LNCaP clone FGC (cell line): ENCODE measurements around the gene ZNF101.
A peak's percentile ranks its signal among the peaks of the same experiment; 100 is the strongest.

ENCODE experiments used
- DNase-seq: peaks from one replicate; pipeline ENCODE4 v3.0.0-alpha.2; 2011; ENCODE audit warnings: low read depth
- H3K4me3 ChIP-seq: 2 replicates; pipeline ENCODE4 v1.5.1; 2011; ENCODE audit warnings: mild to moderate bottlenecking, low read depth, low read length, control low read depth
- TF ChIP-seq, protein P1 (sequence below): IDR thresholded peaks from 2 replicates; pipeline ENCODE4 v1.5.1; 2012; ENCODE audit warnings: mild to moderate bottlenecking; ENCODE audit not compliant: control insufficient read depth, insufficient read depth; ENCODE audit errors: extremely low read depth

ZNF101 gene

GRCh38 chr19:19642506-19643157 lies 26.0 kb upstream of the ZNF101 start:
- H3K4me3 ChIP-seq: peak overlapping the region; percentile 92
- DNase-seq: no peak
- TF ChIP-seq, protein P1, sequence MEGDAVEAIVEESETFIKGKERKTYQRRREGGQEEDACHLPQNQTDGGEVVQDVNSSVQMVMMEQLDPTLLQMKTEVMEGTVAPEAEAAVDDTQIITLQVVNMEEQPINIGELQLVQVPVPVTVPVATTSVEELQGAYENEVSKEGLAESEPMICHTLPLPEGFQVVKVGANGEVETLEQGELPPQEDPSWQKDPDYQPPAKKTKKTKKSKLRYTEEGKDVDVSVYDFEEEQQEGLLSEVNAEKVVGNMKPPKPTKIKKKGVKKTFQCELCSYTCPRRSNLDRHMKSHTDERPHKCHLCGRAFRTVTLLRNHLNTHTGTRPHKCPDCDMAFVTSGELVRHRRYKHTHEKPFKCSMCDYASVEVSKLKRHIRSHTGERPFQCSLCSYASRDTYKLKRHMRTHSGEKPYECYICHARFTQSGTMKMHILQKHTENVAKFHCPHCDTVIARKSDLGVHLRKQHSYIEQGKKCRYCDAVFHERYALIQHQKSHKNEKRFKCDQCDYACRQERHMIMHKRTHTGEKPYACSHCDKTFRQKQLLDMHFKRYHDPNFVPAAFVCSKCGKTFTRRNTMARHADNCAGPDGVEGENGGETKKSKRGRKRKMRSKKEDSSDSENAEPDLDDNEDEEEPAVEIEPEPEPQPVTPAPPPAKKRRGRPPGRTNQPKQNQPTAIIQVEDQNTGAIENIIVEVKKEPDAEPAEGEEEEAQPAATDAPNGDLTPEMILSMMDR: no peak

DNA sequence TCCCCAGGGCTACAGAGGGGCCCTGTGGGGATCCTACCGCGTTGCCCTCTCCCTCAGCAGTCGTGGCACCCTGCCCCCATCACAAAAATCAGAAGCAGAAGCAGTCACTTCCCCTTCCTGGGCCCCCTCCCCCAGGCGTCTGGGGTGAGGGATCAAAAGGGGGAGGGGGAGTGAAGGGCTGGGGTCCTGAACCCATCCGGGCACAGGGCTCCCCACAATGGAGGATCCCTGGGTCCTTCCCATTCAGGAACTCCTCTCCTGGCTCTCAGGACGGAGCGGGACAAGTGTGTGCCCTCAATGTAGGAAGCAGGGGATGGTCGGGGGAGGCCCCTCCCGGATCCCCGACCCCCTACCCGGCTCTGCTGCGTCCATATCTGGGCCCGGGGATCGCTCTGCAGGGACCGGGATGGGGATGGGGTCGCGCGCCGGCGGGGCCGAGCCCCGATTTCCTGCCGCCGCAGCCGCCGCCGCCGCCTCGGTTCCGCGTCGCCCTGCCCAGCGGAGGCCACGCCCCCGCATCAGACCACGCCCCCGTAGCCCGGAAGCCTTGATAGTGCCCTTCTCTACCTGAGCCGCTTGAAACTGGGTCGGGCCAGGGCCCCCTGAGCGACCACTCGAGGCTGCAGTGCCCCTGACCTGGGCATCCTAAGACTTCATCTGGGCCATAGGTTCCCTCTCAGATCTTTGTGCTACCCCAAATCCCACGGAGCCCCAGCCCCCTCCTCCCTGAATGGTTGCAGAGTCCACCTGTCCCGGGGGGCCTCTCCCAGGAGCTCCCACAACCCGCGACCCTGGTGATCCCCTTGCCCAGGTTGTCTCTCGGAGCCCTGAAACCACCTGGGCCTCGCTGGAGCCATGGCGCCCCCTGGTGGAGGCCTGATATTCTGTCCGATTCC lies 25.2 kb upstream of the ZNF101 start, which contains the start of gene GMIP:
Gene GMIP (minus strand): TSS at position 500 of the 896 bp plus-strand sequence. CDS start 128 bp downstream, at position 372.
- peak within 1 kb of the TSS; percentile 92 for H3K4me3 ChIP-seq
- TF ChIP-seq, protein P1: peak; percentile 77
- no peak for DNase-seq

DNA sequence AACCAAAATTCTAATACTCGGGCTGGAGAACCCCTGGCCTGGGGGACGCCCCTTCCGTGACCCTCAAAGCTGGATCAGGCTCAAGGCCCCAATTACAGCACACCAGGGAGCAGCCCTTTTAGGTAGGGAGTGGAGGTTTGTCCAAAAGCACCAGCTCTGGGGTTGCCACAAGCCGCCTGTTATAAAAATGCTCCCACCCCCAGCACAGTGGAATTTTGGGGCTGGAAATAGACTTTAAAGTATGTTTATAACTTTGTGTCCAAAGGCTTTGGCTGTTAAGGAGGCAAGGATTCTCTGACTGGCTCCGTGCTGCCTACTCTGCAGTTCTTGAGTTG lies 24.6 kb upstream of the ZNF101 start:
- H3K4me3 ChIP-seq: peak overlapping the region; percentile 92
- DNase-seq: no peak
- TF ChIP-seq, protein P1: no peak

- H3K4me3 ChIP-seq: no peak overlapping the region
- no peak for DNase-seq
- TF ChIP-seq, protein P1: no peak
Measured at GRCh38 chr19:19645233-19645870, 23.3 kb upstream of the ZNF101 start.

- DNase-seq: no peak
Measured at GRCh38 chr19:19647037-19647835, 21.4 kb upstream of the ZNF101 start.

GRCh38 chr19:19649155-19649554 lies 19.5 kb upstream of the ZNF101 start:
- H3K4me3 ChIP-seq: no peak overlapping the region
- DNase-seq: no peak
- TF ChIP-seq, protein P1: no peak

More at GRCh38 chr19:19647037-19647835, 21.4 kb upstream of the ZNF101 start:
- TF ChIP-seq, protein P1: no peak
- H3K4me3 ChIP-seq: no peak overlapping the region
